ENCODE data around the gene KIAA1217. TPM values are rescaled to one million over a fixed set of nuclear protein-coding genes. Genes with fewer than 3 reads are reported as not detected.

The KIAA1217 gene
- polyA plus RNA-seq, 1 donor from 2014 or later = 0.22 TPM

DNA sequence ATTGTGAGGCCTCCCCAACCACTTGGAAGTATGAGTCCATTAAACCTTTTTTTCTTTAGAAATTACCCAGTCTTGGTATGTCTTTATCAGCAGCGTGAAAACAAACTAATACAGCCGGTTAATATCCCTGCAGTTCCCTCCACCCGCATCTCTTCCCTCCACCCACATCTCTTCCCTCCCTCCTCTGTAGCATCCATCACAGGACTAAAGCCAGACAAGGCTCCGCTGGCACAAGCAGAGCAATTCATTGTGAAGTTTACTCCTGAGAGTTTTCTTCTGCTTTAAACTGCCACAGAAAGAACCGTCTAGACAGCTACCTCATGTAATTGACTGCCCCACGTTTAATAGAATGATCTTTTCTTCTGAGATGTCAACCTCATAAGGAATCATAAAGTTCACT is 131.5 kb downstream of the KIAA1217 start:
- no peaks in the 10 kb centered on the region for H3K27me3 ChIP-seq (ENCODE audit: insufficient read depth, low read depth, low read length)
- no peaks in the 10 kb centered on the region for H3K9me3 ChIP-seq (ENCODE audit: low read length)
- no peak overlapping the region for H3K4me3 ChIP-seq (ENCODE audit: low read length)
- H3K9ac ChIP-seq (ENCODE audit: low read length) = no peak overlapping the region
- no peak for TF ChIP-seq TAF1 (IDR thresholded peaks at IDR 0.05; ENCODE audit: low read depth)
- TF ChIP-seq MXI1 (conservative IDR thresholded peaks at IDR 0.05; ENCODE audit: poor library complexity, severe bottlenecking) = no peak
- no peak for TF ChIP-seq SMC3 (conservative IDR thresholded peaks at IDR 0.05; ENCODE audit: poor library complexity)
- no peak for TF ChIP-seq EZH2 (IDR thresholded peaks at IDR 0.05; ENCODE audit: borderline replicate concordance, insufficient read depth, low read length, poor library complexity, severe bottlenecking)
- TF ChIP-seq, protein P1, sequence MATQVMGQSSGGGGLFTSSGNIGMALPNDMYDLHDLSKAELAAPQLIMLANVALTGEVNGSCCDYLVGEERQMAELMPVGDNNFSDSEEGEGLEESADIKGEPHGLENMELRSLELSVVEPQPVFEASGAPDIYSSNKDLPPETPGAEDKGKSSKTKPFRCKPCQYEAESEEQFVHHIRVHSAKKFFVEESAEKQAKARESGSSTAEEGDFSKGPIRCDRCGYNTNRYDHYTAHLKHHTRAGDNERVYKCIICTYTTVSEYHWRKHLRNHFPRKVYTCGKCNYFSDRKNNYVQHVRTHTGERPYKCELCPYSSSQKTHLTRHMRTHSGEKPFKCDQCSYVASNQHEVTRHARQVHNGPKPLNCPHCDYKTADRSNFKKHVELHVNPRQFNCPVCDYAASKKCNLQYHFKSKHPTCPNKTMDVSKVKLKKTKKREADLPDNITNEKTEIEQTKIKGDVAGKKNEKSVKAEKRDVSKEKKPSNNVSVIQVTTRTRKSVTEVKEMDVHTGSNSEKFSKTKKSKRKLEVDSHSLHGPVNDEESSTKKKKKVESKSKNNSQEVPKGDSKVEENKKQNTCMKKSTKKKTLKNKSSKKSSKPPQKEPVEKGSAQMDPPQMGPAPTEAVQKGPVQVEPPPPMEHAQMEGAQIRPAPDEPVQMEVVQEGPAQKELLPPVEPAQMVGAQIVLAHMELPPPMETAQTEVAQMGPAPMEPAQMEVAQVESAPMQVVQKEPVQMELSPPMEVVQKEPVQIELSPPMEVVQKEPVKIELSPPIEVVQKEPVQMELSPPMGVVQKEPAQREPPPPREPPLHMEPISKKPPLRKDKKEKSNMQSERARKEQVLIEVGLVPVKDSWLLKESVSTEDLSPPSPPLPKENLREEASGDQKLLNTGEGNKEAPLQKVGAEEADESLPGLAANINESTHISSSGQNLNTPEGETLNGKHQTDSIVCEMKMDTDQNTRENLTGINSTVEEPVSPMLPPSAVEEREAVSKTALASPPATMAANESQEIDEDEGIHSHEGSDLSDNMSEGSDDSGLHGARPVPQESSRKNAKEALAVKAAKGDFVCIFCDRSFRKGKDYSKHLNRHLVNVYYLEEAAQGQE (IDR thresholded peaks at IDR 0.05; ENCODE audit: borderline replicate concordance) = no peak
- no peak for TF ChIP-seq EP300 (conservative IDR thresholded peaks at IDR 0.05; ENCODE audit: poor library complexity, severe bottlenecking)
- no peak for TF ChIP-seq RAD21 (conservative IDR thresholded peaks at IDR 0.05)
- TF ChIP-seq, protein P2, sequence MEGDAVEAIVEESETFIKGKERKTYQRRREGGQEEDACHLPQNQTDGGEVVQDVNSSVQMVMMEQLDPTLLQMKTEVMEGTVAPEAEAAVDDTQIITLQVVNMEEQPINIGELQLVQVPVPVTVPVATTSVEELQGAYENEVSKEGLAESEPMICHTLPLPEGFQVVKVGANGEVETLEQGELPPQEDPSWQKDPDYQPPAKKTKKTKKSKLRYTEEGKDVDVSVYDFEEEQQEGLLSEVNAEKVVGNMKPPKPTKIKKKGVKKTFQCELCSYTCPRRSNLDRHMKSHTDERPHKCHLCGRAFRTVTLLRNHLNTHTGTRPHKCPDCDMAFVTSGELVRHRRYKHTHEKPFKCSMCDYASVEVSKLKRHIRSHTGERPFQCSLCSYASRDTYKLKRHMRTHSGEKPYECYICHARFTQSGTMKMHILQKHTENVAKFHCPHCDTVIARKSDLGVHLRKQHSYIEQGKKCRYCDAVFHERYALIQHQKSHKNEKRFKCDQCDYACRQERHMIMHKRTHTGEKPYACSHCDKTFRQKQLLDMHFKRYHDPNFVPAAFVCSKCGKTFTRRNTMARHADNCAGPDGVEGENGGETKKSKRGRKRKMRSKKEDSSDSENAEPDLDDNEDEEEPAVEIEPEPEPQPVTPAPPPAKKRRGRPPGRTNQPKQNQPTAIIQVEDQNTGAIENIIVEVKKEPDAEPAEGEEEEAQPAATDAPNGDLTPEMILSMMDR (IDR thresholded peaks at IDR 0.05; ENCODE audit: poor library complexity, severe bottlenecking) = no peak
- TF ChIP-seq POLR2AphosphoS5 (IDR thresholded peaks at IDR 0.05) = no peak
- no peaks in the 10 kb centered on the region for H3K79me2 ChIP-seq (replicated peaks; ENCODE audit: insufficient read depth, low read length)
- no peak overlapping the region for H3K27ac ChIP-seq (ENCODE audit: low read length)
- H4K20me1 ChIP-seq (ENCODE audit: insufficient read depth) = no peaks in the 10 kb centered on the region
- H3K36me3 ChIP-seq (ENCODE audit: insufficient read depth, low read length) = no peaks in the 10 kb centered on the region
- H3K4me2 ChIP-seq (ENCODE audit: low read length) = no peak overlapping the region
- no peak overlapping the region for H2AFZ ChIP-seq (ENCODE audit: low read depth, low read length)
- no peaks in the 10 kb centered on the region for H3F3A ChIP-seq (ENCODE audit: insufficient read depth, low read length, poor library complexity, severe bottlenecking)
- no peaks in the 10 kb centered on the region for H3K9me2 ChIP-seq (ENCODE audit: insufficient read depth, low read length)

- Histone ChIP-seq H3K9ac (ENCODE audit: low read length) (no peak overlapping the region), H3F3A (ENCODE audit: insufficient read depth, low read length, poor library complexity, severe bottlenecking) (no peaks in the 10 kb centered on the region), H4K20me1 (ENCODE audit: insufficient read depth) (no peaks in the 10 kb centered on the region), H3K27me3 (ENCODE audit: insufficient read depth, low read depth, low read length) (no peaks in the 10 kb centered on the region), H3K79me2 (replicated peaks; ENCODE audit: insufficient read depth, low read length) (no peaks in the 10 kb centered on the region), H2AFZ (ENCODE audit: low read depth, low read length) (no peak overlapping the region), H3K9me2 (ENCODE audit: insufficient read depth, low read length) (no peaks in the 10 kb centered on the region), H3K27ac (ENCODE audit: low read length) (no peak overlapping the region), H3K4me2 (ENCODE audit: low read length) (no peak overlapping the region), H3K36me3 (ENCODE audit: insufficient read depth, low read length) (no peaks in the 10 kb centered on the region), H3K9me3 (ENCODE audit: low read length) (no peaks in the 10 kb centered on the region), H3K4me3 (ENCODE audit: low read length) (no peak overlapping the region)
- TF ChIP-seq MXI1 (conservative IDR thresholded peaks at IDR 0.05; ENCODE audit: poor library complexity, severe bottlenecking) (peak; percentile 21), POLR2AphosphoS5 (IDR thresholded peaks at IDR 0.05) (no peak)
Measured at GRCh38 chr10:24340883-24341282, 131.9 kb downstream of the KIAA1217 start.

GRCh38 chr10:24341371-24341770 is 132.4 kb downstream of the KIAA1217 start:
- no peak overlapping the region for H3K4me3 ChIP-seq (ENCODE audit: low read length)
- no peak overlapping the region for H2AFZ ChIP-seq (ENCODE audit: low read depth, low read length)
- no peak for TF ChIP-seq EP300 (conservative IDR thresholded peaks at IDR 0.05; ENCODE audit: poor library complexity, severe bottlenecking)
- TF ChIP-seq TAF1 (IDR thresholded peaks at IDR 0.05; ENCODE audit: low read depth) = no peak
- H3F3A ChIP-seq (ENCODE audit: insufficient read depth, low read length, poor library complexity, severe bottlenecking) = no peaks in the 10 kb centered on the region
- H3K27ac ChIP-seq (ENCODE audit: low read length) = no peak overlapping the region
- no peaks in the 10 kb centered on the region for H4K20me1 ChIP-seq (ENCODE audit: insufficient read depth)
- no peaks in the 10 kb centered on the region for H3K27me3 ChIP-seq (ENCODE audit: insufficient read depth, low read depth, low read length)
- H3K4me2 ChIP-seq (ENCODE audit: low read length) = no peak overlapping the region
- no peaks in the 10 kb centered on the region for H3K9me2 ChIP-seq (ENCODE audit: insufficient read depth, low read length)
- H3K36me3 ChIP-seq (ENCODE audit: insufficient read depth, low read length) = no peaks in the 10 kb centered on the region
- no peak overlapping the region for H3K9ac ChIP-seq (ENCODE audit: low read length)
- no peaks in the 10 kb centered on the region for H3K9me3 ChIP-seq (ENCODE audit: low read length)
- no peaks in the 10 kb centered on the region for H3K79me2 ChIP-seq (replicated peaks; ENCODE audit: insufficient read depth, low read length)
